ENCODE data around the gene COL6A5. TPM values are rescaled to one million over a fixed set of nuclear protein-coding genes. Genes with fewer than 3 reads are reported as not detected.
"Not testable (repeated sequence)": the region's sequence is repeated elsewhere in the genome, so short reads cannot be mapped to it uniquely, and the experiment has no call there.

COL6A5 gene
- total RNA-seq, 4 donors from 2014 or later = 0.04 to 0.84 (median 0.05) TPM; not detected in 1

DNA sequence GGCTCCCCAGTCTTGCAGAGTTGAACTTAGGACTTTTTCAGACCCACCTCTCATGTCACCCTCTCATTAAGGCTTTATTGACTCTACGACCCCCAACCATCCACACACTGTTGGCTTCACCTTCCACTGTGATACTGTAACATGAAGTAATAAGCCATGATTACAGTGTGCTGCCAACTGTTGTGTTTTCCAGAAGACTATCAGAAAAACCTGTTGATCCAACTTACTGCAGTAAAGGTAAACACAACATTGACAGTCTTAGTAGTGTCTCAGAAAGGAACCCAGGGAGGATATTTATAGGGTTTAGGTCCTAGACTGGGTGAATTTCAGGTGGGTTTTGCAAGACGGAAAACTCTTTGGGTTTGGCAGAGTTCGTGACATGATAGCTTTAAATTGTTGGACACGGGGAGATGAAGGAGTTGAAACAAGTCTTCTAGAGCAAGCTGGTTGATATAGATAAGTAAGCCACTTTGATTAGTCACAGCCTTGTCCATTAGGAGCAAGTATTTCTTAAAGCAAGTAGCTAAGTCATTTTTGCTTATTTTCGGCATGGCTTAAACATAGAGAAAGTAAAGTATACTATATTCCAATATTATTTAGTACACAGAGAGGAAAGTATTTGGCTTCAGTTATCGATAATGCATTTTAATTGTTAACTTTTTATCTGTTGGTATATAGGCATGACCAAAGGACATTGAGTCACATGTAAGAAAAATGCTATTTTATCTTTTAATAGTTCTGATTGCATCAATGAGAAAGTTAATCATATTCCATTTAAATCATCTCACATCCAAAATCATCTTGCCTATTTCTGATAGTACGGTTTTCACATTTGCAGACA, 2.4 kb upstream of the COL6A5 start:
- TF ChIP-seq, protein P1, sequence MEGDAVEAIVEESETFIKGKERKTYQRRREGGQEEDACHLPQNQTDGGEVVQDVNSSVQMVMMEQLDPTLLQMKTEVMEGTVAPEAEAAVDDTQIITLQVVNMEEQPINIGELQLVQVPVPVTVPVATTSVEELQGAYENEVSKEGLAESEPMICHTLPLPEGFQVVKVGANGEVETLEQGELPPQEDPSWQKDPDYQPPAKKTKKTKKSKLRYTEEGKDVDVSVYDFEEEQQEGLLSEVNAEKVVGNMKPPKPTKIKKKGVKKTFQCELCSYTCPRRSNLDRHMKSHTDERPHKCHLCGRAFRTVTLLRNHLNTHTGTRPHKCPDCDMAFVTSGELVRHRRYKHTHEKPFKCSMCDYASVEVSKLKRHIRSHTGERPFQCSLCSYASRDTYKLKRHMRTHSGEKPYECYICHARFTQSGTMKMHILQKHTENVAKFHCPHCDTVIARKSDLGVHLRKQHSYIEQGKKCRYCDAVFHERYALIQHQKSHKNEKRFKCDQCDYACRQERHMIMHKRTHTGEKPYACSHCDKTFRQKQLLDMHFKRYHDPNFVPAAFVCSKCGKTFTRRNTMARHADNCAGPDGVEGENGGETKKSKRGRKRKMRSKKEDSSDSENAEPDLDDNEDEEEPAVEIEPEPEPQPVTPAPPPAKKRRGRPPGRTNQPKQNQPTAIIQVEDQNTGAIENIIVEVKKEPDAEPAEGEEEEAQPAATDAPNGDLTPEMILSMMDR (IDR thresholded peaks at IDR 0.05) = no peak
- no peak for TF ChIP-seq POLR2A (IDR thresholded peaks at IDR 0.05)
- WGBS, 2 donors = 77 to 80% methylated on average over 7 of the region's 7 CpGs
- intact Hi-C loops (cut with DNase I; ENCODE audit: low total_unique reads) = no loop called here
- H3K4me3 ChIP-seq (ENCODE audit: low read depth, poor library complexity, severe bottlenecking) = no peak overlapping the region
- no peak for DNase-seq (ENCODE audit: low spot score in 2 of 2)

DNA sequence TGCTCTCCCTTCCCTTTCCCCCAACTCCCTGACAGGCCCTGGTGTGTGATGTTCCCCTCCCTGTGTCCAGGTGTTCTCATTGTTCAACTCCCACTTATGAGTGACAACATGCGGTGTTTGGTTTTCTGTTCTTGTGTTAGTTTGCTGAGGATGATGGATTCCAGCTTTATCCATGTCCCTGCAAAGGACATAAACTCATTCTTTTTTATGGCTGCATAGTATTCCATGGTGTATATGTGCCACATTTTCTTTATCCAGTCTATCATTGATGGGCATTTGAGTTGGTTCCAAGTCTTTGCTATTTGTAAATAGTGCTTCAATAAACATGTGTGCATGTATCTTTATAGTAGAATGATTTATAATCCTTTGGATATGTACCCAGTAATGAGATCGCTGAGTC, 2.8 kb downstream of the COL6A5 start:
- intact Hi-C loops (cut with DNase I; ENCODE audit: low total_unique reads); DNase-seq (ENCODE audit: low spot score in 2 of 2); H3K4me3 ChIP-seq (ENCODE audit: low read depth, poor library complexity, severe bottlenecking): not testable (repeated sequence)
- 93 to 98% methylated on average over 2 of the region's 2 CpGs for WGBS, 2 donors

DNA sequence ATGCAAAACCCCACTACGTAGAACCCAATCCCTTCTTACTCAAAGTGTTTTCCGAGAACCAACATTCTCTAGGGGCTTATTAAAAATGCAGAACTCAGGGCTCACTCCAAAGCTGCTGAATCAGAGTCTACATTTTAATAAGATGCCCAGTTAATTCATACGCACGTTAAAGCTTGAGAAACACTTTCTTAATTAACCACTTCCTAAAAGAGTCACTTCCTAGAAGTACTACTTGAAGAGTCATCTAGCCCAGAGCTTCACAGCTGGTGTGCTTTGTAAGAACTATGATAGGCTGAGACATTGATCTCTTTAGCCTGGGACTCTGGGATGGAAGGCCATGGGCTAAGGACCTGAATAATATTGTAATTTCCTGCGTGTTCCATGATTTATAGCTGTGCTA, 9.0 kb downstream of the COL6A5 start:
- no peak for TF ChIP-seq POLR2A (IDR thresholded peaks at IDR 0.05)
- TF ChIP-seq, protein P1 (IDR thresholded peaks at IDR 0.05) = no peak
- WGBS, 2 donors = 55 to 66% methylated on average over 5 of the region's 5 CpGs
- no peak for DNase-seq (ENCODE audit: low spot score in 2 of 2)
- H3K4me3 ChIP-seq (ENCODE audit: low read depth, poor library complexity, severe bottlenecking) = no peak overlapping the region
- intact Hi-C loops (cut with DNase I; ENCODE audit: low total_unique reads) = no loop called here

DNA sequence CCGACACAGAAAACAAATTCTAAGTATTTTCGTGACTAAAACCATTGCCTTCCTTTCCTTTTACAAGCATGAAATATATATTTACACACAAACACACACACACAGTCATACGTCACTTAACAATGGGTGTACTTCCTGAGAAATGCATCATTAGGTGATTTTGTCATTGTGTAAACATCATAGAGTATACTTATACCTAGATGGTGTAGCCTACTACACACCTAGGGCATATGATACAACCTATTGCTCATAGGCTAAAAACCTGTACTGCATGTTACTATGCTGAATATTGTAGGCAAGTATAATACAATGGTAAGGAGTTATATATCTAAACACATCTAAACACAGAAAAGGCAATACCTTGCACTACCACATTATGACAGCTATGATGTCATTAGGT, 28.6 kb downstream of the COL6A5 start:
- intact Hi-C loops (cut with DNase I; ENCODE audit: low total_unique reads) = no loop called here
- no peak for DNase-seq (ENCODE audit: low spot score in 2 of 2)
- no peak for TF ChIP-seq POLR2A (IDR thresholded peaks at IDR 0.05)
- TF ChIP-seq, protein P1 (IDR thresholded peaks at IDR 0.05) = no peak
- H3K4me3 ChIP-seq (ENCODE audit: low read depth, poor library complexity, severe bottlenecking) = no peak overlapping the region
- WGBS, 2 donors = 81 to 90% methylated on average over 3 of the region's 3 CpGs

DNA sequence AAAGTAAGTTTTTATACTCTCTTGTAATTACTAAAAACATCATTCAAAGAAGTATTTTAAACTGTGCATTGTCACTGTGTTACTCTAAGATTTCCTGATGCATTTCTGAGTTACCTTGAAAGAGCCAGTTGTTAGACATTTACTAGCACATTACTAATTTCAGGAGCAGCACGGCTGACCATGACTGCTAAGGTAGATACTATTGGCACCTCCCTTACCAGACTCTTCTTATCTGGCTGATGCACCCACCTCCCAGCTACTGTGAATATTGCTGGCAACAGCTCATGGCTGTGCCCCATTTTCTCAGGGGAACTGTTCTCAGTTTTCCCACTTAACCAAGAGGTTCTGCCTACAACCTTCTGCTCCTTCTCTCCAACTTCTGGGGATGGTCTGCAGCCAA, 29.4 kb downstream of the COL6A5 start:
- H3K4me3 ChIP-seq (ENCODE audit: low read depth, poor library complexity, severe bottlenecking) = no peak overlapping the region
- 84 to 97% methylated on average over 1 of the region's 1 CpG for WGBS, 2 donors
- no peak for DNase-seq (ENCODE audit: low spot score in 2 of 2)
- TF ChIP-seq, protein P1 (IDR thresholded peaks at IDR 0.05) = no peak
- no peak for TF ChIP-seq POLR2A (IDR thresholded peaks at IDR 0.05)
- intact Hi-C loops (cut with DNase I; ENCODE audit: low total_unique reads) = no loop called here

DNA sequence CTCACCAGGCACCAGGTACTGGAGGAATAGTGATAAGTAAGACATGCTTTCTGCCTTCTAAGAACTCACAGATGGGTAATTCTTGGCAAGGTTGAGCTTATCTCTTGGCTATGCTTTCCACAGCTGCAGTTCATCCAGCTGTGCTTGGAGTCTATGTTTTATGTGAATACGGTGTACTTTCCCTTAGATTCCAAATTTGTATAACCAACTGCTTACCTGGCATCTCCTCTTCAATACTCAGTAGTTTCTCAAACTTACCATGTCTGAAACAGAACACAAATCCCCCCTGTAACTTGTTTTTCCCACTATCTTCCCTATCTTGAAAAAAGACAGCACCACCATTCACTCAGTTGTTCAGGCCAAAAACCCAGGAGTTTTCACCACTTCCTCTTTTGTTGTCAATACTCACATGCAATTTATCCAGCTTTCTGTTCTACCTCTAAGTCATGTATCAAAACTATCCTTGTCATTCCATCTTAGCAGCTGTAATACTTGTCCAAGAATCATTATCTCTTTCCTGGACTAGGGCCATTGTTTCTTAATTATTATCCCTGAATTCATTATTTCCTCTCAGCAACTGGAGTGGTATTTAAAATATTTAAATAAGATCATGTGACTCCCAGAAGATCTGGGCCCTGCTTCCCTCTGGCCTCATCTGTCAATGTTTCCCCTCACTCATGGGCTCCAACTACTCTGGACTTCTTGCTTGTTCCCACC, 32.6 kb downstream of the COL6A5 start:
- no peak for DNase-seq (ENCODE audit: low spot score in 2 of 2)
- TF ChIP-seq, protein P1 (IDR thresholded peaks at IDR 0.05) = no peak
- no peak for TF ChIP-seq POLR2A (IDR thresholded peaks at IDR 0.05)
- WGBS, 2 donors = 32 to 60% methylated on average over 1 of the region's 1 CpG
- H3K4me3 ChIP-seq (ENCODE audit: low read depth, poor library complexity, severe bottlenecking) = no peak overlapping the region
- intact Hi-C loops (cut with DNase I; ENCODE audit: low total_unique reads) = no loop called here

Measured in lower leg skin (tissue), 4 donors.